GM18505 (cell line): ENCODE results near the gene ABCF2.
A peak's percentile ranks its signal among the peaks of the same experiment; 100 is the strongest.

ENCODE experiments used
- ATAC-seq: cut with Tn5 transposase; IDR thresholded peaks from one replicate; pipeline ENCODE4 v1.9.1; 2021; ENCODE audit not compliant: unreplicated experiment
- POLR2A ChIP-seq: IDR thresholded peaks from 4 replicates; pipeline ENCODE4 v1.6.1; 2011; ENCODE audit warnings: borderline replicate concordance; ENCODE audit not compliant: insufficient read depth, insufficient read length; ENCODE audit errors: extremely low read depth

ABCF2 gene

GRCh38 chr7:151226875-151227782, at the start of gene ABCF2:
Gene ABCF2, minus strand, starts transcription at chr7:151227205. Its CDS starts 747 bp downstream, at chr7:151226458.
- ATAC-seq: peak; percentile 100

GRCh38 chr7:151275813-151276577, 49.0 kb upstream of the ABCF2 start:
- no peak for TF ChIP-seq POLR2A
- no peak for ATAC-seq

More at GRCh38 chr7:151226875-151227782, at the start of gene ABCF2:
- TF ChIP-seq POLR2A: peak; percentile 71

GRCh38 chr7:151274936-151275812, 48.2 kb upstream of the ABCF2 start:
- TF ChIP-seq POLR2A: no peak
- ATAC-seq: no peak

GRCh38 chr7:151274396-151274795, 47.4 kb upstream of the ABCF2 start:
- ATAC-seq: no peak
- no peak for TF ChIP-seq POLR2A

GRCh38 chr7:151273651-151274390, 46.8 kb upstream of the ABCF2 start:
- no peak for TF ChIP-seq POLR2A
- ATAC-seq: no peak

- TF ChIP-seq POLR2A: no peak
- ATAC-seq: no peak
These were observed 45.9 kb upstream of the ABCF2 start for GRCh38 chr7:151272877-151273276.

- no peak for TF ChIP-seq POLR2A
- ATAC-seq: no peak
These were observed 45.4 kb upstream of the ABCF2 start for GRCh38 chr7:151272405-151272804.

GRCh38 chr7:151271699-151272355, 44.8 kb upstream of the ABCF2 start:
- ATAC-seq: no peak
- TF ChIP-seq POLR2A: no peak

GRCh38 chr7:151269511-151269910, 42.5 kb upstream of the ABCF2 start:
- no peak for ATAC-seq
- TF ChIP-seq POLR2A: no peak

GRCh38 chr7:151265351-151265931, 38.4 kb upstream of the ABCF2 start:
- ATAC-seq: no peak
- no peak for TF ChIP-seq POLR2A

GRCh38 chr7:151264615-151265014, 37.6 kb upstream of the ABCF2 start:
- no peak for TF ChIP-seq POLR2A
- ATAC-seq: no peak
